ENCODE data around the gene CCL2. TPM values are rescaled to one million over a fixed set of nuclear protein-coding genes. Genes with fewer than 3 reads are reported as not detected.

CCL2 gene
- total and polyA plus RNA-seq, 2 of the 8 experiments (the other 6 are each of a cell fraction or from before 2014, with no cell fraction given): 3.0 to 3.7 TPM

DNA sequence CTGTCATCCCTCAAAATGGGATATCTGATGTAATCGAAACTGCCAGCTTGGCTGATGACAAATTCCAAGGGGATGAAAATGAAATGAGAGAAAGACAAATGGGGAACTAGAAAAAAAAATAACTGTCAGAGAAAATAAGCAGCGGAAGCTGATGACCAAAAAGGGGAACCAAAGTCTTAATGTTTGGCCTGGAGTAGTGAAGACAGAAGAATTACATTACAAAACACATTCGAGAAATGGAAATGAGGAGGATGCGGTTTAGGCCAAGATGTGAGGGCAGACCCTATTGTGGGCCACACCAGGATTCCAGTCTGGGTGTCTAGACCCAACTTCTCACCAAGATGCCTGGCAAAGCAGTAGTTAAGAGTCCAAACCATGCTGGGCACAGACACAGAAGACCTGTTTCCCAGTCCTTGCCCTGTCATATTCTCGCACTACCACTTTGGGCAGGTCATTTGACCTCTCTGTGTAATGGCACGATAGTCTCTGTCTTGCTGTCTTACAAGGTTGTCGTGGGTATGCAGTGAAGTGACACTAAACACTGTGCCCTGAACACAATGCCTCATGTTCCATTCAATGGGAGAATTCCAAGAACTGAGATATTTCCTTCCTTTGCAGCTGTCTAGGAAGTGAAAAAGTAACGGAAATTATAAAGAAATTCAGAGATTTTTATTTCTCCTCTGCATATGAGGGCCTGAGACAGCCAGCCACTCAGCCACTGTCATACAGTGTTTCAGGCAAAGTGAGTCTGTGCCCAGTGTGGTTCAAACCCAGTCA, 12.3 kb upstream of the CCL2 start:
- Histone ChIP-seq H3K23me2 (ENCODE audit: low read depth, low read length) (no peaks in the 10 kb centered on the region), H4K91ac (replicated peaks; ENCODE audit: insufficient read length, low read length) (no peak overlapping the region), H3K4me1 (replicated peaks in 1 of 4; ENCODE audit: control insufficient read depth in 3 of 4, insufficient read depth in 4 of 4, low read length in 3 of 4) (peaks cover 0 to 5% (median 3%) of the 10 kb centered on the region in 4 experiments; a peak in 4 of 7 replicates), H3K9ac (replicated peaks in 1 of 4; ENCODE audit: extremely low read depth in 1 of 4, low read depth in 3 of 4, low read length in 3 of 4) (no peak overlapping the region), H4K5ac (ENCODE audit: insufficient read length, low read depth, low read length) (no peak overlapping the region), H3K79me1 (ENCODE audit: low read depth, low read length) (no peaks in the 10 kb centered on the region), H3K23ac (ENCODE audit: insufficient read length) (no peak overlapping the region), H2AFZ (ENCODE audit: low read length) (no peak overlapping the region), H3K4me3 (ENCODE audit: extremely low read depth in 1 of 4, insufficient read depth in 2 of 4, low read depth in 3 of 4, low read length in 4 of 4) (no peak overlapping the region), H3K56ac (replicated peaks; ENCODE audit: insufficient read length, low read depth, low read length) (no peak overlapping the region), H3K9me3 (ENCODE audit: insufficient read depth in 2 of 2, low read depth in 1 of 2, low read length in 1 of 2) (no peaks in the 10 kb centered on the region), H2BK20ac (ENCODE audit: low read length) (no peak overlapping the region), H3K27ac (ENCODE audit: low read depth, low read length) (no peak overlapping the region), H2BK5ac (ENCODE audit: low read depth, low read length) (no peak overlapping the region), H3K79me2 (ENCODE audit: control insufficient read depth in 1 of 2, insufficient read depth in 2 of 2, low read length in 2 of 2) (no peaks in the 10 kb centered on the region), H3K14ac (ENCODE audit: insufficient read length) (no peak overlapping the region), H3K27me3 (replicated peaks in 1 of 4; ENCODE audit: control insufficient read depth in 3 of 4, extremely low read depth in 1 of 4, insufficient read depth in 3 of 4, low read length in 3 of 4) (peaks cover 0 to 3% (median 0%) of the 10 kb centered on the region in 4 experiments; a peak in 1 of 7 replicates), H2BK12ac (ENCODE audit: low read depth, low read length) (no peak overlapping the region), H3K18ac (ENCODE audit: extremely low read depth, low read length) (no peak overlapping the region), H3K4me2 (ENCODE audit: insufficient read depth in 1 of 2, low read depth in 2 of 2, low read length in 2 of 2) (no peak overlapping the region), H2BK15ac (ENCODE audit: low read length) (no peak overlapping the region), H4K20me1 (replicated peaks in 1 of 2; ENCODE audit: control insufficient read depth in 1 of 2, insufficient read depth in 2 of 2, low read length in 2 of 2) (no peaks in the 10 kb centered on the region), H4K8ac (ENCODE audit: extremely low read depth, insufficient read depth, low read length) (no peak overlapping the region), H2AK5ac (ENCODE audit: low read depth, low read length) (no peak overlapping the region), H2BK120ac (replicated peaks; ENCODE audit: low read depth, low read length) (no peak overlapping the region), H3K4ac (replicated peaks; ENCODE audit: insufficient read length, low read depth, low read length) (no peak overlapping the region), H3K36me3 (ENCODE audit: control insufficient read depth in 2 of 4, insufficient read depth in 4 of 4, low read length in 3 of 4) (no peaks in the 10 kb centered on the region)
- TF ChIP-seq, protein P1, sequence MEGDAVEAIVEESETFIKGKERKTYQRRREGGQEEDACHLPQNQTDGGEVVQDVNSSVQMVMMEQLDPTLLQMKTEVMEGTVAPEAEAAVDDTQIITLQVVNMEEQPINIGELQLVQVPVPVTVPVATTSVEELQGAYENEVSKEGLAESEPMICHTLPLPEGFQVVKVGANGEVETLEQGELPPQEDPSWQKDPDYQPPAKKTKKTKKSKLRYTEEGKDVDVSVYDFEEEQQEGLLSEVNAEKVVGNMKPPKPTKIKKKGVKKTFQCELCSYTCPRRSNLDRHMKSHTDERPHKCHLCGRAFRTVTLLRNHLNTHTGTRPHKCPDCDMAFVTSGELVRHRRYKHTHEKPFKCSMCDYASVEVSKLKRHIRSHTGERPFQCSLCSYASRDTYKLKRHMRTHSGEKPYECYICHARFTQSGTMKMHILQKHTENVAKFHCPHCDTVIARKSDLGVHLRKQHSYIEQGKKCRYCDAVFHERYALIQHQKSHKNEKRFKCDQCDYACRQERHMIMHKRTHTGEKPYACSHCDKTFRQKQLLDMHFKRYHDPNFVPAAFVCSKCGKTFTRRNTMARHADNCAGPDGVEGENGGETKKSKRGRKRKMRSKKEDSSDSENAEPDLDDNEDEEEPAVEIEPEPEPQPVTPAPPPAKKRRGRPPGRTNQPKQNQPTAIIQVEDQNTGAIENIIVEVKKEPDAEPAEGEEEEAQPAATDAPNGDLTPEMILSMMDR (IDR thresholded peaks at IDR 0.05; ENCODE audit: control extremely low read depth in 1 of 3, insufficient read depth in 1 of 3, low read depth in 1 of 3, low read length in 3 of 3): no peak
- ChIA-PET POLR2A (ENCODE audit: partially characterized antibody) (no interaction called here), CTCF (ENCODE audit: partially characterized antibody) (interaction anchor here (0.6 kb wide), 2 partner anchors 64 to 609 kb away, joined by 3 read pairs; no protein-coding TSS in a partner anchor)
- DNase-seq (ENCODE audit: low read depth in 1 of 2, low spot score in 2 of 2): no peak
- no peak for FAIRE-seq
- 86% methylated on average over 8 of the region's 8 CpGs; no CpG with 5 or more reads in 1 of the 2 experiments for WGBS, 2 experiments (ENCODE audit: extremely low coverage in 1 of 2, insufficient coverage in 1 of 2, insufficient read length in 1 of 2, insufficient replicate concordance in 2 of 2, low coverage in 1 of 2, low lambda C conversion rate in 2 of 2, missing lambda C conversion rate in 1 of 2)
